HG02642 (cell line): ENCODE measurements around the gene RMND5A.
A peak's percentile ranks its signal among the peaks of the same experiment; 100 is the strongest.

Source experiments
- ATAC-seq: cut with Tn5 transposase; IDR thresholded peaks from one replicate; pipeline ENCODE4 v1.9.1; 2021; ENCODE audit warnings: mild to moderate bottlenecking; ENCODE audit not compliant: unreplicated experiment, poor library complexity

The RMND5A gene

DNA sequence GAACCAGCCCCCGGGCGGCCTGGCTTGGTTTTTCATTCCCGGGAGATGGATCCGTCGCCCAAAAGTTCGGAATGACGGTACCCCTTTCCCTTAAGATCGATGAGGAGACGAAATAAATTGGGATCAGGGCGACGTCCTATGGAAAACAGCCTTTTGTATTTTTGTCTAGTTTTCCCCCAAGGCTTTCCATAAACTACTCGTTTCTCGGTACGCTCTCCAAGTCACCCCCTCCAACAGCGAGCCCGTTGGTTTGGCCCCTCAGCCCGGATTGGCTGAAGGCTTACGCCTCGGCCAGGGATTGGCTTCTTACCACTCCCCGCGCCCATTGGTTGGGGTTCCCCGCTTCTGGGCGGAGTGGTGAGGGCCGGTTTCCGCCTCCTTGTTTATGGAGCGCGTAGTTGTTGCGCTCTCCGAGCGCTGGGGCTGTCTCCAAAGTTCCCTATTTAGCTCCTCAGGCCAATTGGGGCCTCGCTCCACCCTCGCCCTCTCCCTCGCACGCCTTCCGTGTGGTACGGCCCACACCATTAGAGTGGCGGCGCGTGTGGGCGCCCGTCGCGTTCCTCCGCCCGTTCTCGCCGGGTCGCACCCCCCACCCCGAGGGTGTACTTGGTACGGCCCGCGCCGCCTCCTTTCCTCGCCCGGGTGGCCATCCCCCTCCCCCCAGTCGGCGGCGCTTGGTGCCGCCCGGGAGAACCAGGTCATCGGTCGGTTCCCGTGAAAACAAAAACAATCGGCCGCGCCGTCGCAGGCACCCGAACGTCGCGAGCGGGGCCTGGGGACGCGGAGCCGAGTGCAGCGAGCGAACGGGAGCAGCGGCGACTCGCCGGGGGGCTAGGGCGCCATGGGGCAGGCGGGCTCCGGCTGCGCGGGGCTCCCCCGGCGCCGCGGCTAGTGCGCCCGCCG is at the start of gene RMND5A:
Gene RMND5A, plus strand, starts transcription at position 655 of the 903 bp plus-strand sequence. CDS start 377 bp downstream, outside the sequence.
- peak; percentile 92 for ATAC-seq

- ATAC-seq: no peak
Measured at GRCh38 chr2:86671337-86671981, 48.6 kb upstream of the RMND5A start.

GRCh38 chr2:86672027-86672545 is 48.0 kb upstream of the RMND5A start:
- no peak for ATAC-seq

- ATAC-seq: no peak
Measured at GRCh38 chr2:86673011-86673410, 47.1 kb upstream of the RMND5A start.

- ATAC-seq: no peak
Measured at GRCh38 chr2:86673986-86674670, 46.0 kb upstream of the RMND5A start.

GRCh38 chr2:86675104-86675503 is 45.0 kb upstream of the RMND5A start:
- ATAC-seq: no peak

DNA sequence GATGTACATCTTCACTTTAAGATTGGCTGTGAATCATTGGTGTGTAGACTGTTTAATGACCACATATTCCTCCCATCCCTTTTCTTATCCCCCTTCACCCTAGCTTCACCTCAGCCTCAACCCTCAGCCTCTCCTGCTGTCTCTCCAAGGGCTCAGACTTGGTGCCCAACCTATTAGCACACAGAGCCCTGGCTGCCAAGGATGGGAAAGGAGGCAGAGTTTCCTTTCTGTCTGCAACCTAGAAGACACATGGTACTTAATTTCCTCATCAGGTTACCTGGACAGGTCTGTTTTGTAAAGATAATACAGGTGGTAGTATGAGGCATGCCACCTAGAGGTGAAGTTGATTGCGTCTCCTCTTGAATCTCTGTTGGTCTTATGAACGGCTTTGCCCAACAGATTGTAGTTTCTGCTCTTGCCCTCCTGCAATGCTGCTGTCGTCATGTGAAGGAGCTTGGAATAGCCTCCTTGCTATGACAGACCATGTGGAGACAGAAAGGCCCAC is 44.5 kb upstream of the RMND5A start:
- ATAC-seq: no peak

DNA sequence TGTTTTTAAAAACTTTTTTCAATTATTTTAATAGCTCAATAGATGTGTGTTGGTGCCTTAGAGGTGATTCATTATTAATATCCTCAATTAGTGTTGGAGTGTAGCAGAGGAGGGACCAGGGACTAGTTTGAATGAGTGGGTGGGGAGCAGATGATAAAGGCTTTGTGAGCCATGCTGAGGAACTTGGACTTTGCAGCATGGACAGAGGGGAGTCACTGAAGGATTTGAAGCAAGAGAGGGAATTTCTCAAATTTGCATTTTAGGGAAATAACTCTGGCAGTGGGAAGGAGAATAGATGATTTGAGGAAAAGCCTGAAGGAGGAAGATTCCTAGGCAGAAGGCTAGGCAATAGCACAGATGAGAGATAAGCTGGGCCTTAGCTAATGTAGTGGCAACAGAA is 42.3 kb upstream of the RMND5A start:
- ATAC-seq: no peak

GRCh38 chr2:86679036-86679435 is 41.1 kb upstream of the RMND5A start:
- no peak for ATAC-seq

DNA sequence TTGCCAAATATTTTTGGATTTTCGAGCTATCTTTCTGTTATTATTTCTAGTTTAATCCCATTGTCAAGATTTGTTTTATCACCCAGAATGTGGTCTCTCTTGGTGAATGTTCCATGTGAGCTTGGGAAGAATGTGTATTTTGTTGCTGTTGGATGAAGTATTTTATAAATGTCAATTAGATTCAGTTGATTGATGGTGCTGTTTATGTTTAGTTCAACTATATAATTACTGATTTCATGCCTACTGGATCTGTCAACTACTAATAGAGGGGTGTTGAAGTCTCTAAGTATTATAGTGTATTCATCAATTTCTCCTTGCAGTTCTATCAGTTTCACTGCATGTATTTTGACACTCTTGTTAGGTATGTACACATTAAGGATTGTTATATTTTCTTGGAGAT is 34.7 kb upstream of the RMND5A start:
- no peak for ATAC-seq

DNA sequence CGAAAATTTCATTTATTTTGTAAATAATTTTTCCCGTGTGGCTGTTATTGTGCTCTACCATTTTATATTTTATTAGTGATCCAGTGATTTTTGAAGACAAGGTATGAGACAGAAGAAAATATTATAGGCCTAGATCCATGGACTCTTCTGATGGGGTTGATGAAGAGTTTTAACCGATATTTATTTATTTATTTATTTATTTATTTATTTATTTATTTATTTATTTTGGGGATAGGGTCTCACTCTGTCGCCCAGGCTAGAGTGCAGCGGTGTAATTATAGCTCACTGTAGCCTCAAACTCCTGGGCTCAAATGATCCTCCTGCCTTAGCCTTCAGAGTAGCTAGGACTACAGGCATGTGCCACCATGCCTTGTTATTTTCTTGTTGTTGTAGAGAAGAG is 33.6 kb upstream of the RMND5A start:
- no peak for ATAC-seq

DNA sequence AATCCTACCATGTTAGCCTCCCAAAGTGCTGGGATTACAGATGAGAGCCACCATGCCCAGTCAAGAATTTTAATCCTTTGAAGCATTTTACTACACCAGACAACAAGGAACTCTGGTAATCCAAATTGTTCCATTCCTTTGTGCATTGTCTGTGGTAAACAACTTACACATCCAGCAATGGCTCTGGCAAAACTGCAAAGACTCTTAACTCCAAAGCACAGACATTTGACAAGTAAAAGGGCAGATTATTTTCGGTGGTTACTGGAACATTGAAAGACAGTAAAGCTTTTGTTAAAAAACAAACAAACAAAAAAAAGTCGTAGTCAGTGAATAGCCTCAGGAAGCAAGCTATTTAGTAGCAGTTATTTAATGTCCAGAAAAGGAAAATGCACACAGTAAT is 33.2 kb upstream of the RMND5A start:
- no peak for ATAC-seq

DNA sequence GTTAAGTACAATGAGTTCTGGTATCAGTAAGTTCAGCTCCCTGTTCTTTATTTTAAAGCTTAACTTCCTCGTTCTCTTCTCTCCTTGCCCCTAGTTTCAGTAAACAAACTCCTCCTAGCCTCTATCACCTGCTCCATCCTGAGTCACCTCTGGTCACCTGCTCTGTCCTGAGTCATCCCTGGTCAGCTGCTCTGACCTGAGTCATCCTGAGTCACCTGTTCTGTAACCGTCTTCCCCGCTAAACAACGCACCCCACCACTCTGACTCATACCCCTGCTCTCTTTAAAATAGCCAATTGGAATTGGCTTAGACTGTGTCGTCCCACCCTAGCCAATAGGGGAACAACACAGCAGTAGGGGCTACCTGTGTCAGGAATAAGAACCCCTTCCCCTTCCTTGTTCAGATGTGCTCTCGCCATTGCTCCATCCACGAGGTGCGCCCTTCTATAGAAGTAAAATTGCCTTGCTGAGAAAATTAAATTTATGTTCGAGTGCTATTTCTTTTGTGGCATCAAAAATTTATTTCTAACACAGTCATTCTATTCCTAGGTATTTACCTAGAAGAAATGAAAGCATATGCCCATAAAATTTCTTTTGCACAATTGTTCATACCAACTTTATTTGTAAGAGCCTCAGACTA is 24.9 kb upstream of the RMND5A start:
- ATAC-seq: no peak

DNA sequence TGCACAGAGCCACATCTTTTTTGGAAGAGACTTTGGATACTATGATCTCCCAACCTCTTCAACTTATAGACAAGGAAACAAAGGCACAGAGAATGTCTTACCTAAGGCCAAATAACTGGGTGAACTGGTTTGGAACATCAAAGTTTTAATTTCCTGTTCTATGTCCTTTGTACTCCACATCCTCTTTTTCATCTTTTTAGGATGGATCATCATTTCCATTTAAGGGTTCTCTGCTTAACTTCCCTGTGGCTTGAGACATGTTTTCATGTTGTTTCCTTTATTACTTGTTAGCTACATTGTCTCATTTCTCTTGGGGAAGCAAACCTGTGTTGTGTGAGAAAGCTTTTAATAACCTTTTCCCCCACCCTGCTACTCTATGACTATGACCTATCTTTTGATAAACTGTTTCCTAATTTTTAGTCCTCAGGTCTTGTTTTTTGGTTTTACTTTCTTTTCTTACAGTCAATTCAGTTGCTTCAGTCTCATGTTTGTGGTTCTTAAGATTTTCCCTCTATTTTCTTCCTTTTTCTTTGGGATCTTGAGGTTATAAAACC is 22.5 kb upstream of the RMND5A start:
- no peak for ATAC-seq

DNA sequence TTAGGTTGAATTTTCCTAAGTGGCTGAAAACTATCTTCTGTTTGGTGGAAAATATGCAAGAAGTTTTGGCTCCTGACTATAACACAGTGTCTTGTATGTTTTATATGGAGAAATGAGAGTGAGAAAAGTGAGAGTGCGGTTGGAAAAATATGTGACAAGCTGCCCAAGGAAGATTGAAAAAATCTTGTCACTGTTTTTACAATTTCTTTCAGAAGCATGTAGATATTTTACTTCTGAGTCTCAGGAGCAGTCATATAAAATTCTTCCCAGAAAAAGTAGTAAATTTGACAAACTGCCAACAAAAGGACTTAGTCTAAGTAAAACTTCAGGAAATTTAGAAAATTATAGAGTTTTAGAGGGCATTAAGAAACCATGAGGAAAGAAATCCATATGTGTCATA is 19.4 kb upstream of the RMND5A start:
- no peak for ATAC-seq

DNA sequence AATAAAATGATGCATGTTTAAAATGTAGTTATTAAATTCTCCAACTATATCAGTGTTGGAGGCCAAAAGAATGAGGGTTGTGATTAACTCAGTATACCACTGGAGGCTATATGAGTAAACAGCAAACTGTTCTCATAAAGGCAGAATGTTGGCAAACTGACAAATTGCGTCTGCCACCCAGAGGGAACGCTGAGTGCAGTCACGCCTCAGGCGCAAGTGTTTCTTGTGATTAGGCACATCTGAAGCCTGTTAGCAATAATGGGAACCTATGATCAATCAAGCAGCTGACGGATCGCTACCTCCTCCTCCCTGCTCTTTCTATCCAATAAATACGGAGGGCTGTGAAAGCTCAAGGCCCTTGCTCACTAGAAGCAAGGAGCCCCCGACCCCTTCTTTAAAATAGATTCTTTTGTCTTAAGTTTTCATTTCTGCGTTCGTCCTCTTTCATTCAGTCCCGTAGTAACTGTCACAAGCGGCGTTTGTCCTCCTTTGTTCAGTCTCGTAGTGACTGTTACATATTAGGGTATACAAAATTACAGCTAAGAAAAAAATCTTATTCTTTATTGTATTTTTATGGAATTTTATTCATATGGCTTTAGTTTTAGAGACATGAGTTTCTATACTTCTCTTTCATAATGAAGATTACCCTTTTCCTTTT is 16.3 kb upstream of the RMND5A start:
- ATAC-seq: no peak

DNA sequence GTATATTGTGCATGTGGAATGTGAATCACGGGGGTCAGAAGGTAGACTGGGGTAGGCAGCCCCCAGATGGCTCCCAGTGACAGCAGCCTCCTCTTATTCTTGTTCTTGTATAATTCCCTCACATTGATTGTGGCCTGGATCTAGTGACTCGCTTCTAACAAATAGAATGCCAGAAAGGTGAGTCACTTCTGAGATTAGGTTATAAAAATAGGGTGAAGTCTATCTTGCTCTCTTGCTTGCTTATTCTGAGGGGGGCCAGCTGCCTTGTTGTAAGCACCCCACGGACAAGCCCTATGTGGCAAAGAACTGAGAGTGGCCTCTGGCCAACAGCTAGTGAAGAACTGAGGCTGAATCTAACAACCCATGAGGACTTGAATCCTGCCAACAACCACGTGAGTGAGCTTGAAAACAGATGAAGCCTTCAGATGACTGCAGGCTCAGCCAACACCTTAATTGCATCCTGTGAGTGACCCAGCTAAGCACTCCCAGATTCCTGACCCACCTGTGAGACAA is 15.6 kb upstream of the RMND5A start:
- no peak for ATAC-seq

- no peak for ATAC-seq
Measured at GRCh38 chr2:86706220-86706619, 13.9 kb upstream of the RMND5A start.

DNA sequence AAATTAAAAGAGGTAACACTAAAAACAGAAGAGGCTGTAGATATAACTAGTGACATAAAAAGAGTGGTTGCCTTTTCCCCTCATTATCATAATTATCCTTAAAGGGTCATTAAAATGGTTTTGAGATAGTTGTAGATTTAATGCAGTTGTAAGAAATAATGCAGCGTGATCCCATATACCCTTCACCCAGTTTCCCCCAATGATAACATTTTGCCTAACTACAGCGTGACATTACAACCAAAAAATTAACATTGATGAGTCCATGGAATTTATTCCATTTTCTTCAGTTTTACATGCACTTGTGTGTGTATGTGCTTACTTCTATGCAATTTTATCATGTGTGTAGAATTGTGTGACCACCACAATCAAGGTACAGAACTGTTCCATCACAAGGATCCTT is 13.2 kb upstream of the RMND5A start:
- no peak for ATAC-seq
